HL-60/S4 (cell line): ENCODE data around the gene KCNF1.

Experiments used
- in situ Hi-C: fragments of 300-500 bp; cut with MboI; formaldehyde crosslinking; loops from 2 replicates; pipeline ENCODE4 v1.14.3; 2022; ENCODE audit warnings: low sequenced_read_pairs

Gene KCNF1

DNA sequence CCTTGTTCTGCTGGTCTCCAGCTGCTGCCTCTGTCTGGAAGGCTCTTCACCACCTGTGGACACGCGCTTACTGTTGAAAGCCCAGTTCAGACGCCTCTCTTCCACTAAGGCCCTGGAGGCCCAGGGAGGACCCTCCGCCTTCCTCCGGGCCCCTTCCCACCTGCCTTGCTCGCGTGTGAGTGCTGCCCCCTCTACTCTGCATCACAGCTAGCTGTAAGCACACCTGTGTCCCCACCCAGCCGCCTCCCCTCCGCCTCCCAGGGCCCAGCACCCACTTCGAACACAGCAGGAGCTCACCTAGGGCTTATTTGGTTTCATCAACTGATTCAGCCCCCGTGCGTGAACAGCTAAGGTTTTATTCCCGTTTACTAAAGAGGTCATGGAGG lies 49.7 kb downstream of the KCNF1 start:
- in situ Hi-C loops = no loop called here

DNA sequence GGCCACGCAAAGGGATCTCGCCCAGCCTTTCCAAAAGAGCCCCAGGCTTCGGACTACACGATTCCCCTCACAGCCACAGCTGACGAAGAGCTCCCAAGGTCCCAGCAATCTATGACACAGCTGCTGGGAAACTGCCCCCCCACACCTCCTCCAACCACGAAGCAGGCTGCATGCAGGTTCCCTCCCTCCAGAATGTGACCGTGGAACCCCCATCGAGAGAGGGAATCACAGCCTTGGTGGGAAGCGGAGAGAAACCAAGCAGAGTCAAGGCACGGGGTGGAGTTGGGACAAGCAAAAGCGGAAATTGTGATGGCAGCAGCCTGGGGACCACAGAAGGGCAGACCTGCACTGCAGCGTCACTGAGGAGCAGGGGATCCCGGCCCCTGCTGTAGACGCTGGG lies 50.3 kb downstream of the KCNF1 start:
- in situ Hi-C loops = no loop called here

DNA sequence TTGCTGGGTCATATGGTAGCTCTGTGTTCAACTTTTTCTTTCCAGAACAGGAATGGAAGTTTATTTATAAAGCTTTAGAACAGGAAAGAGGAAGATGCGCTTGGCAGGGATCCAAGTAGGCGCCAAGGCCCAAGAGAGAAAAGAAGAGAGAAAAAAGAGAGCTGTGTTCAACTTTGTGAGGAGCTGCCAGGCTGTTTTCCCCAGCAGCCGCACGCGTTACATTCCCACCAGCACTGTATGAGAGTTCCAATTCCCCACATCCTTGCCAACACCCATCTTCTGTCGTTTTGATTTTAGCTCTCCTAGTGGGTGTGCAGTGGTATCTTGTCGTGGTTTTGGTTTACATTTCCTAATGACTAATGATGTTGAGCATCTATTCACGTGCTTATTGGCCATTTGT lies 51.4 kb downstream of the KCNF1 start:
- in situ Hi-C loops = no loop called here
